HG03575 (cell line): ENCODE results near the gene MIPEP.
"Not testable (repeated sequence)": the region's sequence is repeated elsewhere in the genome, so short reads cannot be mapped to it uniquely, and the experiment has no call there.

Source experiments
- ATAC-seq: cut with Tn5 transposase; IDR thresholded peaks from one replicate; pipeline ENCODE4 v1.9.1; 2021; ENCODE audit not compliant: unreplicated experiment, insufficient number of reproducible peaks, low FRiP score; ENCODE audit errors: extremely low read depth

The MIPEP gene

DNA sequence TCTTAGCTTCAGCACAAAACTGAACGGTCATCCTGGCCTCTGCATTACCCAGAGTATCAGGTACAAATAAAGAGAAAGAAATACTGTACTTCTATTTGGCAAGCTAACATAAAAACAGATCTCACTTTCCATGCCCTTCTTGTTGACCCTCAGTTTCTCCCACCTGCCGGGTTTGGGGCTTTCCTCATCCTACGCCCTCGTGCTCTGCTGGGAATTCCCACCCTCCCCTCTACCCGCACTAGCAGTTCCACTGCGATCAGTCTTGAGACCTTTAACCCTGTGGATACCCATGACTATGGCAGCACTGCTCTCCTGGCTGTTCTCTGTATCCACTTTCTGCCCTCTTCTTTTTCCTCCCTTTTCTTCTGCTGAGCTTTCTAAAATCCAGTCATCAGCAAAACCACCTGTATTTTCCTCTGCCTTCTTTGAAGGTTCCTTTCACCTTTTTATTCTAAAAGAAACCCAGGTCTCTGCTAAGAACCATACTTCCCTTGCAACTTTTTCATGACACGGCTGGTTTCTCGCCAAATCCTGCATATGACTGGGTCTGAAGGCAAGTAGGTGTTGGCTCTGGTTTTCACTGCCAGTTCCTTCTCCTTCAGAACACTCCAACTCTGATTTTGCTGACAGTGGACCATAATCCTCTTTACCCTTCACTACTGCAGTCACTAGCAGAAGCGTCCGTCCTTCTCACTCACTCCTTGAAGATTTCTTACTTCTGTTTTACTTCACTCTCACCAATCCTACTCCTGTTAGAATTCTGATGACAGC lies 99.4 kb downstream of the MIPEP start:
- no peak for ATAC-seq

- no peak for ATAC-seq
Measured at GRCh38 chr13:23788459-23788858, 100.7 kb downstream of the MIPEP start.

DNA sequence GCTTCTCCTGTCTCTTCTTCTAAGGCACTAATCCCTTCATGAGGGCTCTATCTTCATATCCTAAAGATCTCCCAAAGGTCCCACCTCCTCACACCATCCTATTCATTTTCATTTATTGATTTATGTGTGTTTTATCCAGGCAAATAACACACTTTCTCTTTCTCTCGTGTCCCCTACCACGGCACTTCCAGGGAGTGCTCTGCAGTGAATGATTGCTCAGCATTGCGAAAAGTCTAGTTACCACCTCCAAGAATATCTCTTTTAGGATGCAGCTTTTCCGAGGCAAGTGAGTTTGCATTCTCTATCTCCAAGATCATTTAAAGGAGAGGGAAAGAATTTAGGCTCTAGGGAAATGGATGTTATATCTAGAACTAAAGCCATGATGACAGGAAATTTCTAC lies 101.7 kb downstream of the MIPEP start:
- no peak for ATAC-seq

DNA sequence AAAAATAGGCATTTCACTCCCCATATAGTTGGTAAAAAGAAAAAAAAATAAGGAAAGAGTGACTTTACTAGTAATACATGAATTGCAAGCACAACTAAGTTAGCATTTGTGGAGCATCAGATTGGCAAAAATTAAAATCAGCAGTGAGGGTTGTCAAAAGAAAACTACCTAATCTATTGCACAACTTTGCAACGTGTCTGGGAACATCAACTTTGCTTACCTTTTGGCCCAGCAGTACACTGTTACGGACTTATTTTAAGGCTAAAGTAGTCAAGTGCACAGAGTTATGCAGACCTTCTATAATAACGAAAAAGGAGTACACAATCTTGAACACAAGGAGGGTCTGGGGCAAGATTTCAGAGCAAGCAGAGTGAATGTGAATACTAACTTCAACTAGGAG lies 102.6 kb downstream of the MIPEP start:
- ATAC-seq: no peak

- no peak for ATAC-seq
Measured at GRCh38 chr13:23778879-23779278, 110.3 kb downstream of the MIPEP start.

GRCh38 chr13:23778002-23778652 lies 111.1 kb downstream of the MIPEP start:
- ATAC-seq: no peak

- no peak for ATAC-seq
Measured at GRCh38 chr13:23777575-23777870, 111.7 kb downstream of the MIPEP start.

DNA sequence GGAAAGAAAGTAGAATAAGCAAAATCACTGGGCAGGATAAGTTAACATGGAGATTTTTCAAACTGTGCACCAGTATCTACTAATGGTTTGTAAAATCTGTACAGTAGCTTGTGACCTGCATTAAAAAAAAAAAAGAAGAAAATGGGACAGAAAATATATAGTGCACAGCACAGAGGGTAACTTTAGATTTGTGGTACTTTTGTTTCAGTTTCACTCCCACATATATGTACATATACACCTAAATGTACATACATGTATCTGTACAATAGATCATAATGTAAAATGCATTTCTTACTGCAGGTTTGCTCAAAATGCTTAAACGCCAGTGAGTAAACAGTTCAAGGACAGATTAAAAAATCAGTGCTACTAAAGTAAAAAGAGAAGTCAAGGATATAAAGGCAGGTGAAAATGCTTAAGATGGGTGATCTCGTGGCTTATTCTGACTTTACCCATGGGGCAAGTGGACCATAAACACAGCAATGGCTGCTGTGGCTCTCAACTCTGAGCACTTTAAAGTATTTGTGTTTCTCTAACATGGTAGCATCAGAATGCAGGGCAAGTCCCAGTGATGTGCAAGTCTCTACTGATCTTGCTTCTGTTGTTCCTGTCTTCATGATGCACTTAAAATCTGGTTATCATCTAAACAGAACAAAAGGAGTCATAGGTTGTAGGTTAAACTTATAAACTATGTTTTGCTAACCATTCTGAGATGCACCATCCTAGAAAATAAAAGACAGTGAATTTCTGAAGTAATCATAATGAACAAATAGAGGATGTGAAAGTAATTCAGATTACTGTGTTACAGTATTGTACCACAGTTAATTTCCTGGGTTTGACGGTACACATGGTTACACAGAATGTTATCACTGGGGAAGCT lies 112.3 kb downstream of the MIPEP start:
- ATAC-seq: peak; percentile 94

DNA sequence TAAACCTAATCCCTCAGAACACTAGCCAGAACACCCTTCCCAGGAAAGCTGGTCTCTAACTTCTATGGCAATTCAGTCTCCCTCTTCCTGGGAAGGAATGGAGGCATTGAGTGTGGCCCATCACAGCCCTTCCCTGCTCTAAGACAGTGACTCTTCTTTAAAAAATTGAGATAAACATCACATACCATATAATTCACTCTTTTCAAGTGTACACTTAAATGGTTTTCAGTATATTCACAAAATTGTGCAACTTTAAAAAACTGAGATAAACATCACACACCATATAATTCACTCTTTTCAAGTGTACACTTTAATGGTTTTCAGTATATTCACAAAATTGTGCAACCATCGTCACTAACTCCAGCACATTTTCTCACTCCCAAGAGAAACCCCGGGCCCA lies 116.5 kb downstream of the MIPEP start:
- no peak for ATAC-seq

DNA sequence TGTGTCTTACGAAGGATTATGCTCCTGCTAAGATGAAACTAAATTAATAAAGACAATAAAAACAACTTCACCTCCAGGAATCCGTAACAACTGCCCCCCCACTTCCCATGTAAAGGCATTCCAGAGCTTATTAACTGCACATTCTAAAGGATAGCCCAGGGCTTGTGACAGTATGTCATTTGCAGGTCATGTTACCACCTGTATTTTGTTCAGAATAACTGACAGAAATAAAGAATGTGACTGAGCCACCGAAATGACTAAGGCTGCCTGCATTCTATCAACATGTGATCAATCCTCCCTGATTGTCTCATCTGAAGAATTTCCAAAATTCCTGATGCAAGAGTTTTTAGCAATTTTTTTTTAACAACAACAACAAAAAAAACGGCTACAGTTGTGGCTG lies 117.2 kb downstream of the MIPEP start:
- no peak for ATAC-seq

DNA sequence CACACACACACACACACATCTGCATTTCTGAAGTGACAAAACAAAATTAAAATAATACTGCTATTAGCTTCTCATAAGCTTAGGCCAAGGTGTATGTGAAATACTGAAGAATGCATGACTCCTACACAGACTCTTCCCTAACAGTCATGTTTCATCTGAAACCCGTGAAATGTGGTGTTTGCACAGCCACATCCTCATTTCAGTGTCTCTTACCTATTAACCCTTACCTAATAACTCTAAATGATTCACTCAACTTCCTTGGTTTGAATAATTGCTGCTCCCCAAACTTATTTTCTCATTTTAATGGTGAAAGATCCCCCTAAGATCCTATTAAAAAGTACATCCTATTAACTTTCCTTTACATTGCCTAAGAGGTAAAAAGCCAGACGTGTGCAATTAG lies 117.6 kb downstream of the MIPEP start:
- ATAC-seq: no peak

GRCh38 chr13:23770973-23771372 lies 118.2 kb downstream of the MIPEP start:
- no peak for ATAC-seq

- no peak for ATAC-seq
Measured at GRCh38 chr13:23770428-23770827, 118.8 kb downstream of the MIPEP start.

GRCh38 chr13:23769401-23769800 lies 119.8 kb downstream of the MIPEP start:
- no peak for ATAC-seq

DNA sequence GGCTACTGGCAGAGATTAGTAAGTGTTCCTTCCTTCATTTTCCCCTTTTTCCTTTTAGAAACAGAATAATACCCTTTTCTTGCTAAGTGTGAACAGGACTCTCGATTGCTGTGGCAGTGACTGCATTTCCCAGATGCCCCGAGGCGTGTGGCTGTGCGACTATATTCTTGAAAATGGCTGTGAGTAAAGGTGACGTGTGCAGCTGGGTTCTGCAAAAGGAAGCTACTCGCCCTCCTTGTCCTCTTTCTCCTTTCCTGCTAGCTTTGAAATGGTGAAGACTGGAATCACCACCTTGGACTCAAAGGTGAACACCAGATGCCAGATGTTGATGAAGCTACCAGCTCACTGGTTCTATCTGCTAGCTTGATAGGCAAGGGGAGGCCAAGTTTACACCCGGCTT lies 121.4 kb downstream of the MIPEP start:
- no peak for ATAC-seq

- no peak for ATAC-seq
Measured at GRCh38 chr13:23766939-23767338, 122.3 kb downstream of the MIPEP start.

DNA sequence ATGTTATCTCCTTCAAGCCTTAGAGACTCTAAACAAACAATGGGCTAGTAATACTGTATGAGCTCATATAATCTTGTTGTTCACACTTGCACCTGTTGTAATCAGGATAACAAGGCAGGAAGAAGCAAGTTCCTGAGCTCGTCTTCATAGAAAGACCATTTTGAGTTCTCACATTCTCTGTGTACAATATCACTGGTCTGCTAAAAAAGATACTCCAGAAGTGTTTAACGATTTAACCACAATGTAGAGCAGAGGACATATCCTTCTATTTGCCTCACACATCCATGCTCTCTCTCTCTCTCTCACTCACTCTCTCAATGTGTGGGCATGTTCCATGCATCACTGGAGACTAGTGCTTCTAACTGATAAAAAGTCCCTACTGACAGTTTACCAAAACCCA lies 122.9 kb downstream of the MIPEP start:
- ATAC-seq: no peak

- ATAC-seq: no peak
Measured at GRCh38 chr13:23765531-23765930, 123.7 kb downstream of the MIPEP start.

- no peak for ATAC-seq
Measured at GRCh38 chr13:23763318-23763717, 125.9 kb downstream of the MIPEP start.

GRCh38 chr13:23761760-23762159 lies 127.4 kb downstream of the MIPEP start:
- not testable (repeated sequence) for ATAC-seq
